ENCODE results near the gene SUN1.
A peak's percentile ranks its signal among the peaks of the same experiment; 100 is the strongest.
"Not testable (repeated sequence)": the region's sequence is repeated elsewhere in the genome, so short reads cannot be mapped to it uniquely, and the experiment has no call there.

Gene SUN1

GRCh38 chr7:794207-794606 is 38.1 kb upstream of the SUN1 start:
- Histone ChIP-seq H3K27me3 (ENCODE audit: control insufficient read depth in 1 of 2, insufficient read depth in 2 of 2, low read length in 2 of 2) (no peaks in the 10 kb centered on the region), H3K4me1 (ENCODE audit: control insufficient read depth in 1 of 2, insufficient read depth in 2 of 2, low read length in 2 of 2) (no peaks in the 10 kb centered on the region), H3K27ac (ENCODE audit: low read depth, low read length) (no peak overlapping the region), H3K4me3 (ENCODE audit: low read depth in 1 of 2, low read length in 2 of 2) (no peak overlapping the region), H3K36me3 (ENCODE audit: control insufficient read depth in 1 of 2, insufficient read depth in 2 of 2, low read length in 2 of 2) (no peaks in the 10 kb centered on the region), H3K9ac (ENCODE audit: low read depth in 1 of 2, low read length in 2 of 2) (no peak overlapping the region), H3K9me3 (ENCODE audit: control insufficient read depth in 1 of 2, low read length in 2 of 2) (no peaks in the 10 kb centered on the region)

- no peak overlapping the region for H3K4me3 ChIP-seq (ENCODE audit: low read depth in 1 of 2, low read length in 2 of 2)
- no peaks in the 10 kb centered on the region for H3K36me3 ChIP-seq (ENCODE audit: control insufficient read depth in 1 of 2, insufficient read depth in 2 of 2, low read length in 2 of 2)
- peak overlapping the region; percentile 42 for H3K27ac ChIP-seq (ENCODE audit: low read depth, low read length)
- no peaks in the 10 kb centered on the region for H3K27me3 ChIP-seq (ENCODE audit: control insufficient read depth in 1 of 2, insufficient read depth in 2 of 2, low read length in 2 of 2)
- H3K4me1 ChIP-seq (ENCODE audit: control insufficient read depth in 1 of 2, insufficient read depth in 2 of 2, low read length in 2 of 2), result no peaks in the 10 kb centered on the region
- no peaks in the 10 kb centered on the region for H3K9me3 ChIP-seq (ENCODE audit: control insufficient read depth in 1 of 2, low read length in 2 of 2)
- H3K9ac ChIP-seq (ENCODE audit: low read depth in 1 of 2, low read length in 2 of 2), result no peak overlapping the region
Measured at GRCh38 chr7:794671-795329, 37.5 kb upstream of the SUN1 start.

- not testable (repeated sequence) for H3K27me3 ChIP-seq (ENCODE audit: control insufficient read depth in 1 of 2, insufficient read depth in 2 of 2, low read length in 2 of 2); H3K4me1 ChIP-seq (ENCODE audit: control insufficient read depth in 1 of 2, insufficient read depth in 2 of 2, low read length in 2 of 2); H3K36me3 ChIP-seq (ENCODE audit: control insufficient read depth in 1 of 2, insufficient read depth in 2 of 2, low read length in 2 of 2); H3K9ac ChIP-seq (ENCODE audit: low read depth in 1 of 2, low read length in 2 of 2); H3K4me3 ChIP-seq (ENCODE audit: low read depth in 1 of 2, low read length in 2 of 2); H3K9me3 ChIP-seq (ENCODE audit: control insufficient read depth in 1 of 2, low read length in 2 of 2); H3K27ac ChIP-seq (ENCODE audit: low read depth, low read length)
Measured at GRCh38 chr7:796434-797169, 35.7 kb upstream of the SUN1 start.

- no peak overlapping the region for H3K9ac ChIP-seq (ENCODE audit: low read depth in 1 of 2, low read length in 2 of 2)
- H3K27ac ChIP-seq (ENCODE audit: low read depth, low read length), result no peak overlapping the region
- no peaks in the 10 kb centered on the region for H3K36me3 ChIP-seq (ENCODE audit: control insufficient read depth in 1 of 2, insufficient read depth in 2 of 2, low read length in 2 of 2)
- no peaks in the 10 kb centered on the region for H3K27me3 ChIP-seq (ENCODE audit: control insufficient read depth in 1 of 2, insufficient read depth in 2 of 2, low read length in 2 of 2)
- H3K9me3 ChIP-seq (ENCODE audit: control insufficient read depth in 1 of 2, low read length in 2 of 2), result no peaks in the 10 kb centered on the region
- H3K4me3 ChIP-seq (ENCODE audit: low read depth in 1 of 2, low read length in 2 of 2), result no peak overlapping the region
- peaks cover 0 to 9% of the 10 kb centered on the region in 2 donors for H3K4me1 ChIP-seq (ENCODE audit: control insufficient read depth in 1 of 2, insufficient read depth in 2 of 2, low read length in 2 of 2)
Measured at GRCh38 chr7:798921-799470, 33.3 kb upstream of the SUN1 start.

GRCh38 chr7:800692-801091 is 31.6 kb upstream of the SUN1 start:
- Histone ChIP-seq H3K4me1 (ENCODE audit: control insufficient read depth in 1 of 2, insufficient read depth in 2 of 2, low read length in 2 of 2) (peaks cover 0 to 9% of the 10 kb centered on the region in 2 donors), H3K4me3 (ENCODE audit: low read depth in 1 of 2, low read length in 2 of 2) (no peak overlapping the region), H3K27ac (ENCODE audit: low read depth, low read length) (no peak overlapping the region), H3K9me3 (ENCODE audit: control insufficient read depth in 1 of 2, low read length in 2 of 2) (no peaks in the 10 kb centered on the region), H3K36me3 (ENCODE audit: control insufficient read depth in 1 of 2, insufficient read depth in 2 of 2, low read length in 2 of 2) (no peaks in the 10 kb centered on the region), H3K9ac (ENCODE audit: low read depth in 1 of 2, low read length in 2 of 2) (no peak overlapping the region), H3K27me3 (ENCODE audit: control insufficient read depth in 1 of 2, insufficient read depth in 2 of 2, low read length in 2 of 2) (no peaks in the 10 kb centered on the region)

GRCh38 chr7:801351-801750 is 30.9 kb upstream of the SUN1 start:
- not testable (repeated sequence) for H3K4me1 ChIP-seq (ENCODE audit: control insufficient read depth in 1 of 2, insufficient read depth in 2 of 2, low read length in 2 of 2); H3K36me3 ChIP-seq (ENCODE audit: control insufficient read depth in 1 of 2, insufficient read depth in 2 of 2, low read length in 2 of 2); H3K27ac ChIP-seq (ENCODE audit: low read depth, low read length); H3K4me3 ChIP-seq (ENCODE audit: low read depth in 1 of 2, low read length in 2 of 2); H3K9me3 ChIP-seq (ENCODE audit: control insufficient read depth in 1 of 2, low read length in 2 of 2); H3K9ac ChIP-seq (ENCODE audit: low read depth in 1 of 2, low read length in 2 of 2); H3K27me3 ChIP-seq (ENCODE audit: control insufficient read depth in 1 of 2, insufficient read depth in 2 of 2, low read length in 2 of 2)

GRCh38 chr7:801940-802381 is 30.3 kb upstream of the SUN1 start:
- no peak overlapping the region for H3K27ac ChIP-seq (ENCODE audit: low read depth, low read length)
- peak overlapping the region; percentile 40 to 53 for H3K4me3 ChIP-seq (ENCODE audit: low read depth in 1 of 2, low read length in 2 of 2)
- H3K36me3 ChIP-seq (ENCODE audit: control insufficient read depth in 1 of 2, insufficient read depth in 2 of 2, low read length in 2 of 2), result no peaks in the 10 kb centered on the region
- H3K27me3 ChIP-seq (ENCODE audit: control insufficient read depth in 1 of 2, insufficient read depth in 2 of 2, low read length in 2 of 2), result no peaks in the 10 kb centered on the region
- no peaks in the 10 kb centered on the region for H3K9me3 ChIP-seq (ENCODE audit: control insufficient read depth in 1 of 2, low read length in 2 of 2)
- peaks cover 0 to 9% of the 10 kb centered on the region in 2 donors for H3K4me1 ChIP-seq (ENCODE audit: control insufficient read depth in 1 of 2, insufficient read depth in 2 of 2, low read length in 2 of 2)
- H3K9ac ChIP-seq (ENCODE audit: low read depth in 1 of 2, low read length in 2 of 2), result peak overlapping the region in 1 of 2 donors; percentile 38

GRCh38 chr7:802500-803242 is 29.6 kb upstream of the SUN1 start:
- no peaks in the 10 kb centered on the region for H3K27me3 ChIP-seq (ENCODE audit: control insufficient read depth in 1 of 2, insufficient read depth in 2 of 2, low read length in 2 of 2)
- H3K27ac ChIP-seq (ENCODE audit: low read depth, low read length), result no peak overlapping the region
- no peaks in the 10 kb centered on the region for H3K36me3 ChIP-seq (ENCODE audit: control insufficient read depth in 1 of 2, insufficient read depth in 2 of 2, low read length in 2 of 2)
- H3K4me1 ChIP-seq (ENCODE audit: control insufficient read depth in 1 of 2, insufficient read depth in 2 of 2, low read length in 2 of 2), result peaks cover 0 to 9% of the 10 kb centered on the region in 2 donors
- no peak overlapping the region for H3K4me3 ChIP-seq (ENCODE audit: low read depth in 1 of 2, low read length in 2 of 2)
- H3K9me3 ChIP-seq (ENCODE audit: control insufficient read depth in 1 of 2, low read length in 2 of 2), result no peaks in the 10 kb centered on the region
- H3K9ac ChIP-seq (ENCODE audit: low read depth in 1 of 2, low read length in 2 of 2), result no peak overlapping the region

- Histone ChIP-seq H3K36me3 (ENCODE audit: control insufficient read depth in 1 of 2, insufficient read depth in 2 of 2, low read length in 2 of 2) (no peaks in the 10 kb centered on the region), H3K27me3 (ENCODE audit: control insufficient read depth in 1 of 2, insufficient read depth in 2 of 2, low read length in 2 of 2) (no peaks in the 10 kb centered on the region), H3K4me3 (ENCODE audit: low read depth in 1 of 2, low read length in 2 of 2) (no peak overlapping the region), H3K27ac (ENCODE audit: low read depth, low read length) (no peak overlapping the region), H3K9me3 (ENCODE audit: control insufficient read depth in 1 of 2, low read length in 2 of 2) (no peaks in the 10 kb centered on the region), H3K4me1 (ENCODE audit: control insufficient read depth in 1 of 2, insufficient read depth in 2 of 2, low read length in 2 of 2) (peaks cover 0 to 9% of the 10 kb centered on the region in 2 donors), H3K9ac (ENCODE audit: low read depth in 1 of 2, low read length in 2 of 2) (no peak overlapping the region)
Measured at GRCh38 chr7:803243-803635, 29.0 kb upstream of the SUN1 start.

- H3K27me3 ChIP-seq (ENCODE audit: control insufficient read depth in 1 of 2, insufficient read depth in 2 of 2, low read length in 2 of 2); H3K4me1 ChIP-seq (ENCODE audit: control insufficient read depth in 1 of 2, insufficient read depth in 2 of 2, low read length in 2 of 2); H3K9ac ChIP-seq (ENCODE audit: low read depth in 1 of 2, low read length in 2 of 2); H3K27ac ChIP-seq (ENCODE audit: low read depth, low read length); H3K9me3 ChIP-seq (ENCODE audit: control insufficient read depth in 1 of 2, low read length in 2 of 2); H3K36me3 ChIP-seq (ENCODE audit: control insufficient read depth in 1 of 2, insufficient read depth in 2 of 2, low read length in 2 of 2); H3K4me3 ChIP-seq (ENCODE audit: low read depth in 1 of 2, low read length in 2 of 2): not testable (repeated sequence)
Measured at GRCh38 chr7:803796-804195, 28.5 kb upstream of the SUN1 start.

Measured in duodenal mucosa (tissue), 2 donors.